Measurements from ENCODE around the gene CACNA2D1.

DNA sequence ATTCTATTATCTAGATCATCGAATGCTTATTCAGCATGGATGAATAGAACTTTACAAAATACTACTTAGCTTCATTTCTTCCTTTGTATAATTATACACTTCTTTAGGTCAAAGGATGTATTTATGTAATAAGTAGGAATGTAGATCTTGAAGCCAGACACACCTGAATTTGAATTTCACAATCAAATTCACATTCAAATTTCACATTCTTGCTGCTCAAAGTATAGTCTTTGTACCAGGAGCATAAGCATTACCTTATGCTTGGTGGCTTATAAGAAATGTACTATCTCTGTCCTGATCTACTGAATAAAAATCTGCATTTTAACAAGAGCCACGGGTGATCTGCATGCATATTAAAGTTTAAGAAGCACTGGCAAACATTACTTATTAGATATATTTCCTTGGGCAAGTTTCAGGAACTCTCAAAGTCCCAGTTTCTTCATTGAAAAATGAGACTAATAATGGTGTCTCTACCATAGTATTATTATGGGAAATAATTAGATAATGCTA lies 112.8 kb downstream of the CACNA2D1 start:
- no peak for TF ChIP-seq CTCF (IDR thresholded peaks at IDR 0.05; ENCODE audit: low read depth, low read length)
- TF ChIP-seq POLR2A (IDR thresholded peaks at IDR 0.05; ENCODE audit: extremely low read depth, insufficient read length) = no peak
- TF ChIP-seq MYC (IDR thresholded peaks at IDR 0.05; ENCODE audit: low read depth, low read length) = no peak
